ENCODE results near the gene GAS7. TPM values are rescaled to one million over a fixed set of nuclear protein-coding genes. Genes with fewer than 3 reads are reported as not detected.
A peak's percentile ranks its signal among the peaks of the same experiment; 100 is the strongest.

The GAS7 gene
- total and polyA plus RNA-seq, 12 donors, result 19.8 to 111 (median 61.8) TPM

DNA sequence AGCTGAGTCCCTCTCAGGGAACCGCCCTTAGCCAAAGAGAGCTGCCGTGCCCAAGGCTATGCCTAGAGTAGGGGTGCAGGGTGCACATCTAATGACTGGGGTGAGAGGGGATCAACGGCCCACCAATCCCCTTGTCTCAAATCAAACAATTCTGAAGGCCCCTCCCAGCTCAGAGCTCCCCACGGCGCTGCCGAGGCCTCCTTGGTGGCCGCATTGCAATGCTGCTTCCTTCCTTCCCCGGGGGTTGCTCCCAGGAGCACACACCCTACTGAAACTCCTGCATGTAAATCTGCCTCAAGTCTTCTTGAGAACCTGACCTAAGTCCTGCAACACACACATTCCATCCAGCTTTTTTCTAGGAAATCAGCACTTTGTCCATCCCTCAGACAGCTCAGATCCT lies 212.8 kb downstream of the GAS7 start:
- Histone ChIP-seq H3K4me3 (no peak overlapping the region), H3K27ac (peak overlapping the region in 1 of 10 donors; percentile 14), H3K9me3 (peaks cover 0 to 6% (median 0%) of the 10 kb centered on the region in 11 donors), H3K27me3 (no peaks in the 10 kb centered on the region), H3K36me3 (peaks cover 0 to 12% (median 0%) of the 10 kb centered on the region in 9 donors), H3K4me1 (peaks cover 0 to 29% (median 18%) of the 10 kb centered on the region in 9 donors)
- ATAC-seq (no peak), DNase-seq (no peak)
- 60 to 66% methylated on average over 8 of the region's 8 CpGs for WGBS, 2 donors
- intact Hi-C loops (cut with DNase I), result no loop called here
- TF ChIP-seq, protein P1, sequence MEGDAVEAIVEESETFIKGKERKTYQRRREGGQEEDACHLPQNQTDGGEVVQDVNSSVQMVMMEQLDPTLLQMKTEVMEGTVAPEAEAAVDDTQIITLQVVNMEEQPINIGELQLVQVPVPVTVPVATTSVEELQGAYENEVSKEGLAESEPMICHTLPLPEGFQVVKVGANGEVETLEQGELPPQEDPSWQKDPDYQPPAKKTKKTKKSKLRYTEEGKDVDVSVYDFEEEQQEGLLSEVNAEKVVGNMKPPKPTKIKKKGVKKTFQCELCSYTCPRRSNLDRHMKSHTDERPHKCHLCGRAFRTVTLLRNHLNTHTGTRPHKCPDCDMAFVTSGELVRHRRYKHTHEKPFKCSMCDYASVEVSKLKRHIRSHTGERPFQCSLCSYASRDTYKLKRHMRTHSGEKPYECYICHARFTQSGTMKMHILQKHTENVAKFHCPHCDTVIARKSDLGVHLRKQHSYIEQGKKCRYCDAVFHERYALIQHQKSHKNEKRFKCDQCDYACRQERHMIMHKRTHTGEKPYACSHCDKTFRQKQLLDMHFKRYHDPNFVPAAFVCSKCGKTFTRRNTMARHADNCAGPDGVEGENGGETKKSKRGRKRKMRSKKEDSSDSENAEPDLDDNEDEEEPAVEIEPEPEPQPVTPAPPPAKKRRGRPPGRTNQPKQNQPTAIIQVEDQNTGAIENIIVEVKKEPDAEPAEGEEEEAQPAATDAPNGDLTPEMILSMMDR (IDR thresholded peaks at IDR 0.05), result no peak

DNA sequence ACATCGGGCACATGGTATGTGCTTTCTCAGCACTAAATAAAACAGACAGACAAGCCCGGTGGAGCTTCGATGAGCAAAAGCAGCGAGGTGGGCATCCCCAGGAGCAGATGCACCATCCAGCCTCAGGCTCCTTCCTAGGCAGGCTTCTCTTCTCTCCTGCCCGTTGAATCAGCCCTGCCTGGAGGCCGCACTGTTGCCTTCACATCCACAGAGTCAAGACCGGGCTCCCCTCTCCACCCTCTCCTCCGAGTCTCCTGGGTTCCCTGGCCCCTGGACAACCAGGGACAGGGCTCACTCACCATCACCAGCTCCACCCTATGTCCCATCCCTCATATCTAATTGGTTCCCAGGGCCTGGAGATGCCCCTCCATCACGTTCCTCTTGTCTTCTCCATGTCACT lies 213.6 kb downstream of the GAS7 start:
- peaks cover 0 to 21% (median 0%) of the 10 kb centered on the region in 9 donors for H3K36me3 ChIP-seq
- H3K27ac ChIP-seq, result peak overlapping the region in 1 of 10 donors; percentile 11
- intact Hi-C loops (cut with DNase I), result no loop called here
- peaks cover 0 to 3% (median 0%) of the 10 kb centered on the region in 11 donors for H3K9me3 ChIP-seq
- TF ChIP-seq, protein P1 (IDR thresholded peaks at IDR 0.05), result no peak
- ATAC-seq (no peak), DNase-seq (no peak)
- H3K27me3 ChIP-seq, result no peaks in the 10 kb centered on the region
- WGBS, 2 donors, result 83 to 91% methylated on average over 9 of the region's 9 CpGs
- no peak overlapping the region for H3K4me3 ChIP-seq
- H3K4me1 ChIP-seq, result peaks cover 0 to 29% (median 18%) of the 10 kb centered on the region in 9 donors

DNA sequence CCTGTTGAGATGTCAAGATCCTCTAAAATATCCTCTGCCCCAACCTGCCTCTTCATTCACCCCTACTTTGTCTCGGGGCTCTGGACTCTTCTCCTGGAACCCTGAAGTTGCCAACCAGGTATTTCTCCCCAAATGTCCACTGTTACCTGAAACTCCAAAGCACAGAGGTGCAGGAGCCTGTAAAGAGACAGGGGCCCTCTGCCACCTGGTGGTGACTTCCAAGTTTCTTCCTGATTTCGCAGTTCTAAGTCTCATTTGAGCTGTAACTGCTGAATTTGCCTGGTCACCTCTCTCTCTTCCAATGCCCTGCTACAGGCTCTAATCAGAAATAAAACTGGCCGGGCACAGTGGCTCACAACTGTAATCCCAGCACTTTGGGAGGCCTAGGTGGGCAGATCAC lies 216.2 kb downstream of the GAS7 start:
- intact Hi-C loops (cut with DNase I), result no loop called here
- WGBS, 2 donors, result 82 to 88% methylated on average over 3 of the region's 3 CpGs
- Histone ChIP-seq H3K4me3 (no peak overlapping the region), H3K27me3 (no peaks in the 10 kb centered on the region), H3K9me3 (no peaks in the 10 kb centered on the region), H3K36me3 (peaks cover 0 to 32% (median 0%) of the 10 kb centered on the region in 9 donors), H3K4me1 (peaks cover 0 to 20% (median 8%) of the 10 kb centered on the region in 9 donors), H3K27ac (no peak overlapping the region)
- DNase-seq, result no peak
- ATAC-seq, result no peak
- TF ChIP-seq, protein P1 (IDR thresholded peaks at IDR 0.05), result peak in 5 of 9 donors; percentile 14 to 30 (median 17)

DNA sequence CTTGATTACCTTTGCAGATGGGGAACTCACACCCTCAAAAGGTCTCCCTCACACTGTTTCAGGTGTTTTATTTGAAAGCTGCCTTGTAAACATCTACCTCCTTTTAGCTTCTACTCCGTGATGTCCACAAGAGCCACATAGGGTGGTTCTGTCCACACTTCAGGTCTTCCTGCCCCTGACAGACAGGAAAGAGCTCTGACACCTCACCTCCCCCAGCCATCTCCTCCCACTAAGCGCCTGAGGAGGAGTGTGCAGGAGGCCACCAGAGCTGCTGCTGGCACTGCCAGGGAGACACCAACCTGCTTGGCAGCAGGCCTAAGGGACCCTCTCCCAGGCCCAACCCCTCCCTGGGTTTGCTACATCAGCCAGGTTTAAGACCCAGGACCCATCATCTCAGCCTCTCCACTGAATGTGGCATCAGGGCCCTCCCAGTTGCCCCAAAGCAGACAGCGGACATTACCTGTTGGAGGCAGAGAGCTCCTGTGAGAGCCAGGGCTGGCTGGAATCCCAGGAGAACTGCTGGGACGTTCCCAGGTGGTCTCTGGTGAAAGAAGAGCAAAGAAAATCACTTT lies 217.0 kb downstream of the GAS7 start:
- peaks cover 0 to 32% (median 0%) of the 10 kb centered on the region in 9 donors for H3K36me3 ChIP-seq
- H3K4me3 ChIP-seq, result no peak overlapping the region
- no peaks in the 10 kb centered on the region for H3K9me3 ChIP-seq
- 82 to 83% methylated on average over 4 of the region's 4 CpGs for WGBS, 2 donors
- DNase-seq (no peak), ATAC-seq (no peak)
- no peaks in the 10 kb centered on the region for H3K27me3 ChIP-seq
- peaks cover 0 to 20% (median 1%) of the 10 kb centered on the region in 9 donors for H3K4me1 ChIP-seq
- intact Hi-C loops (cut with DNase I), result no loop called here
- no peak overlapping the region for H3K27ac ChIP-seq
- TF ChIP-seq, protein P1 (IDR thresholded peaks at IDR 0.05), result no peak

All from heart right ventricle (tissue), 16 donors.